ENCODE results near the gene MBNL3.

MBNL3 gene

DNA sequence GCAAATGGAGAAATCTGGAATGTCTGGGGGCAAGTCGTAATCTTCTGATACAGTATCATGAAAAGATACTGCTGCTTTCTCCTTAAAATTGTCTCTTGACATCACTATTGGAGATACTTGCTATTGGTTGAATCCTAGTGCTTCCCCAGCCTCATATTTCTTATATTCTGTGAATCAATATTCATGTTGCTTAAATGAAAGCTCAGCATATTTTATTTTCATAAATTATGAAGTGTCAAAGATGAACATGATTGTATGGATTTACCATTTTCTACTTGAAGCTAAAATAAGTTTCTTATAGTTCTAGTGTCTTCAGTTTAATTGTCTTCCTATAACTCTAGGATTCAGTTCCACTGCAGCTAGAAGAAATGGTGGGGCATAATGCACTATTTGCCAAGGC is 29.6 kb upstream of the MBNL3 start:
- no peak overlapping the region for H3K4me3 ChIP-seq (ENCODE audit: low read length)
- no peak for DNase-seq (ENCODE audit: low read depth)
- TF ChIP-seq, protein P1, sequence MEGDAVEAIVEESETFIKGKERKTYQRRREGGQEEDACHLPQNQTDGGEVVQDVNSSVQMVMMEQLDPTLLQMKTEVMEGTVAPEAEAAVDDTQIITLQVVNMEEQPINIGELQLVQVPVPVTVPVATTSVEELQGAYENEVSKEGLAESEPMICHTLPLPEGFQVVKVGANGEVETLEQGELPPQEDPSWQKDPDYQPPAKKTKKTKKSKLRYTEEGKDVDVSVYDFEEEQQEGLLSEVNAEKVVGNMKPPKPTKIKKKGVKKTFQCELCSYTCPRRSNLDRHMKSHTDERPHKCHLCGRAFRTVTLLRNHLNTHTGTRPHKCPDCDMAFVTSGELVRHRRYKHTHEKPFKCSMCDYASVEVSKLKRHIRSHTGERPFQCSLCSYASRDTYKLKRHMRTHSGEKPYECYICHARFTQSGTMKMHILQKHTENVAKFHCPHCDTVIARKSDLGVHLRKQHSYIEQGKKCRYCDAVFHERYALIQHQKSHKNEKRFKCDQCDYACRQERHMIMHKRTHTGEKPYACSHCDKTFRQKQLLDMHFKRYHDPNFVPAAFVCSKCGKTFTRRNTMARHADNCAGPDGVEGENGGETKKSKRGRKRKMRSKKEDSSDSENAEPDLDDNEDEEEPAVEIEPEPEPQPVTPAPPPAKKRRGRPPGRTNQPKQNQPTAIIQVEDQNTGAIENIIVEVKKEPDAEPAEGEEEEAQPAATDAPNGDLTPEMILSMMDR (conservative IDR thresholded peaks at IDR 0.05; ENCODE audit: low read depth, low read length): no peak

DNA sequence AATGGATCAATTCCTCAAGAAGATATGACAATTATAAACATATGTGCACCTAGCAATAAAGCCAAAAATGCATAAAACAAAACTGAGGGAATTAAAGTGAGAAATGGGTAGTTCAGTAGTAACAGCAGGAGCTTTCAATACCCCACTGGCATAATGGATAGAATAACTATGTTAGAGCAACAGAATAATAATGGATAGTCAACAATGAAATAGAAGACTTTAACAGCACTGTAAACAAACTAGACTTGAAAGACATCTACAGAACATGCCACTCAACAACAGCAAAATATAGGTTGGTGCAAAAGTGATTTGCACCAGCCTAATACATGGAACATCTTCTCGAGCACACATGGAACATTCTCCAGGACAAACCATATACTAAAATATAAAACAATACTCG is 20.0 kb upstream of the MBNL3 start:
- no peak for DNase-seq (ENCODE audit: low read depth)
- no peak overlapping the region for H3K4me3 ChIP-seq (ENCODE audit: low read length)
- TF ChIP-seq, protein P1 (conservative IDR thresholded peaks at IDR 0.05; ENCODE audit: low read depth, low read length): no peak

DNA sequence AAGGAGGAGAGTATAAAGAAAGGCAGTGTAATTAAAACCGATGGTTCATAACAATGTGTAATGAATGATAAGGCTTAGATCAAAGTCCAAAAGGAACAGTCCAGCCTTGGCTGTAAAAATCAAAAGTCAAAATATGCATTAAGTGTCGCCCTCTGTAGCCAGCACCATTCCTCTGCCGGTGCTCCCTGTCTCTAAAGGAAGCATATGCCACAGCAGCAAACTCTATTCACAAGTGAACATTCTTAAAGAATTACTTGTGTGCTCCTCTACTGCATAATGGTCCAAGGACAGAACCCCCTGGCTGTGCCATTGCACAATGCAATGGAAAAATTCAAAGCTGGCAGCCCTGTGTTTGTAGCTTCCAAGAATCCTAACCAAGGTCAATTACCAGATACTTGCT is 16.3 kb upstream of the MBNL3 start:
- no peak for DNase-seq (ENCODE audit: low read depth)
- TF ChIP-seq, protein P1 (conservative IDR thresholded peaks at IDR 0.05; ENCODE audit: low read depth, low read length): no peak

DNA sequence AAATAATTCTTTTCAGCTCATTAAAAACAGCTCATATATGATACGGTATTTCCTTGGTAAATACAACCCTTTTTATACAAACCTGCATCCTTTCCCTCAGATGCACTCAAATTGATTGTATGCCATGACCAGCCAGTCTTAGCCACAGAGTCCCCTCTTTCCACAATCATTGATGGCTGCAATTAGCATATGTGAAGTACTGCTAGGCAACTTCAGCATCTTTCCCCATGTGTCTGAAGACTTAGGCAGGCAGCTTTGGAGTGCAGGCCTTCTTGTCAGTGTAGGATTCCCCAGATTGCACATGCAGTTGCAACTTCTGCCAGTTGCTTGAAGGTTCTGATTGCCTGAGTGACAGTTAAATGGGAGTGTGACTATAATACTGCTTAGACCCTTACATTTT is 15.6 kb upstream of the MBNL3 start:
- TF ChIP-seq, protein P1 (conservative IDR thresholded peaks at IDR 0.05; ENCODE audit: low read depth, low read length): no peak
- no peak overlapping the region for H3K4me3 ChIP-seq (ENCODE audit: low read length)
- no peak for DNase-seq (ENCODE audit: low read depth)

More for the DNA sequence above, 16.3 kb upstream of the MBNL3 start:
- no peak overlapping the region for H3K4me3 ChIP-seq (ENCODE audit: low read length)

DNA sequence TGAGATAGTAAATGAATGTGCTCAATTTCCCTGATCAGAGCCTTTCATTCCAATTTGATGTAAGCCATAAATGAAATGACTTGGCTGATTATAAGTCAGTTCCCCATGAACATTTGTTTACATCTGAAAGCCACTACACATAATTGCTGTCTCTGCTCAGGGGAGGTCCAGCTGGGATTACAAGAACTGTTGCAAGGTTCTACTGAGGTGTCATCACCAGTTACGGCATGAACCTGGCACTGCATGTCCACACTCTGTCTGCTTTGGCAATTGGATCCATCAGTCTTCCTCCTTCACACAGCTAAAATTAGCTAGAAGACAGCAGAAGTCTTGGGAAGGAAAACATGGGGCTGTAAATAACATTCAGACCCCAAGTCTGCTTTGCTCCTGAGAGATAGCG is 12.8 kb upstream of the MBNL3 start:
- no peak overlapping the region for H3K4me3 ChIP-seq (ENCODE audit: low read length)
- TF ChIP-seq, protein P1 (conservative IDR thresholded peaks at IDR 0.05; ENCODE audit: low read depth, low read length): no peak
- DNase-seq (ENCODE audit: low read depth): no peak

DNA sequence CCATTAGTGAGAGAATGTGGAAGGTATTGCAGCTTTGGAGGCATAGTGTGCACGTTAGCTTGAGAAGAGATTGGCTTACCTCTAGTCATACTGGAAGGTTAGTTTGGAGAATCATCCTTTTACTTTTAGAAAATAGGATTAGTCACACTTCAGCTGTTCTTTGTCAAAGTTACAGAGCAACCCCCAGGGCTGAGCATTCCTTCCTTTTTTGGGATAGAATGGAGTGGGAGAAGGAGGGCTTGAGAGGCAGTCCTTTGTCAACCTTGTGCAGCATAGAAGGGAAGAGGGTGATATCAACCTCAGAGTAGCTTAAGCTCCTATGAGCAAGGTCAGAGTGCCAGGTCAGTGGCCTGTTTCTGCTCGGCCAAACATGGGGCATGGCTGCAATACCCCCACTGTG is 8.6 kb upstream of the MBNL3 start:
- no peak overlapping the region for H3K4me3 ChIP-seq (ENCODE audit: low read length)
- TF ChIP-seq, protein P1 (conservative IDR thresholded peaks at IDR 0.05; ENCODE audit: low read depth, low read length): no peak
- DNase-seq (ENCODE audit: low read depth): no peak

DNA sequence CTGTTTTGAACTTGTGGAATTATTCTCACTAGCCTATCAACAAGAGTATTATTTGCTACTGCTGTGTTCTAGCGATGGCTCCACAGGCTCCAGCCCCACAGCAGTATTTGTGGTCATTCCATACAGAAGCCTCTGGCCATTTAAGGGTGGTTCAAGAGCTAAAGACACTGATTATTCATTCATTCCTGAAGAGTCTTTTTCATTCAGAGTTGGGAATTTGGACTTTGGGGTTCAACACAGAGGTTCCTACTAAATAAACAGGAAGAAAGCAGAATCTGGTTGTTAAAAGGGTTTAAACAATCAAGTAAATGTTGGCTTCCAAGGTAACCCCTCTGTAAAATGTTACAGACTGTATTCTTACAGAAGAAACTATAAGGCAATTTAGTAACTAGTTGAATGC is 4.3 kb upstream of the MBNL3 start:
- TF ChIP-seq, protein P1 (conservative IDR thresholded peaks at IDR 0.05; ENCODE audit: low read depth, low read length): no peak
- H3K4me3 ChIP-seq (ENCODE audit: low read length): no peak overlapping the region
- no peak for DNase-seq (ENCODE audit: low read depth)
